Stimulated activated CD8-positive, alpha-beta memory T cell treated with anti-CD3 and anti-CD28 coated beads, Interleukin-12 subunit alpha, Interleukin-12 subunit beta, amount 100 ng/mL, for 4 hours (primary cell): Measurements from ENCODE around the gene MFAP2.

Source experiments
- DNase-seq: peaks from one replicate; pipeline ENCODE4 v3.0.0-alpha.2; 2020; ENCODE audit warnings: low read depth

MFAP2 gene, protein sequence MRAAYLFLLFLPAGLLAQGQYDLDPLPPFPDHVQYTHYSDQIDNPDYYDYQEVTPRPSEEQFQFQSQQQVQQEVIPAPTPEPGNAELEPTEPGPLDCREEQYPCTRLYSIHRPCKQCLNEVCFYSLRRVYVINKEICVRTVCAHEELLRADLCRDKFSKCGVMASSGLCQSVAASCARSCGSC

DNA sequence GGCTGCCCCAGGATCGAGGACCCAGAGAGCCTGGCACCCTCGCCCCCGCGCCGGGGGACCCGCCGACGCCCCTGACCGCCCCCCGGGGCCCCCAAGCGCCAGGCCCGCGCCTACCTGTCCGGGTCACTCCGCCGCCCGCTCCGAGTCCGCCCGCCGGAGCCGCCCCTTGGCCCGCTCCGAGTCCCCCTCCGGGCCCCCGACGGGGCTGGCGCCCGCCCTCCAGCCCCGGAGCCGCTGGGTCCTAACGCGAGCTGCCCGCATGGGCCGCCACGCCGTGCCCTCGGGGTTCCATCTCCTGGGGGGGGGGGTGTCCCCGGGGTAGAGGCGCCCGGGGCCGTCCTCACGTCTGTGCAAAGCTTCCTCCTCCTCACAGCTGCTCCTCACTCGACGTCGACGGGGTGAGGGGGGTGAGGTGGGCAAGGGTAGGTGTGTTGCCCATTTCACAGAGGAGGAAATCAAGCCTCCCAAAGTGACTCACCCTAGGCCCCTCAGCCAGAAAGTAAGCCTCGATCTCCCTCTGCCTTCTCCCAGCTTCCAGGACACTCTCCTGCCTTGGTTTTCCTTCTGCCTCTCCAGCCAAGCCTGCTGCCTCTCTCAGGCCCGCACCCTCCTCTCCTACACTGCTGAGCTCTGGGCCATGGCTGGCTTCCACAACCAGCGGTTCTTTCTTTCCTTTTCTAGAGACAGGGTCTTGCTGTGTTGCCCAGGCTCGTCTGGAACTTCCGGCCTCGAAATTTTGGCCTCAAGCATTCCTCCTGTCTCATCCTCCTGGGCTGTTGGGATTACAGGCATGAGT, at the start of gene MFAP2:
MFAP2 (minus strand) TSS at position 148 of the 796 bp plus-strand sequence. CDS start 2,347 bp downstream, outside the sequence.
- no peak for DNase-seq

DNA sequence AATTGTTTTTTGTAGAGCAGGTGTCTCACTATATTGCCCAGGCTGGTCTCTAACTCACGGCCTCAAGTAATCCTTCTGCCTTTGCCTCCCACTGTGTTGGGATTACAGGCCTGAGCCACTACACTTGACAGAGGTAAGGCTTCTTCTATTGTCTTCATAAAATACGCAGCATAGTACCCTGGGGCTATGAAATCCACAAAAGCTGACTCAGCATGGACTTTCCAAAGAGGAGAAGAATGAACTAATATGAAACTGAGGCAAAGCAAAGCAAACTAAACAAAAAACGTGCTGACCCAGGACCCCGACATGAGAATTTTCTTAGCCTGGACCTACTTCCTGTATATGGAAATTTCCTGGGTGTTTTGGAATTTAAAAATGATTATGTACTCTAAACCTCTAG, 49.8 kb upstream of the MFAP2 start:
- no peak for DNase-seq

DNA sequence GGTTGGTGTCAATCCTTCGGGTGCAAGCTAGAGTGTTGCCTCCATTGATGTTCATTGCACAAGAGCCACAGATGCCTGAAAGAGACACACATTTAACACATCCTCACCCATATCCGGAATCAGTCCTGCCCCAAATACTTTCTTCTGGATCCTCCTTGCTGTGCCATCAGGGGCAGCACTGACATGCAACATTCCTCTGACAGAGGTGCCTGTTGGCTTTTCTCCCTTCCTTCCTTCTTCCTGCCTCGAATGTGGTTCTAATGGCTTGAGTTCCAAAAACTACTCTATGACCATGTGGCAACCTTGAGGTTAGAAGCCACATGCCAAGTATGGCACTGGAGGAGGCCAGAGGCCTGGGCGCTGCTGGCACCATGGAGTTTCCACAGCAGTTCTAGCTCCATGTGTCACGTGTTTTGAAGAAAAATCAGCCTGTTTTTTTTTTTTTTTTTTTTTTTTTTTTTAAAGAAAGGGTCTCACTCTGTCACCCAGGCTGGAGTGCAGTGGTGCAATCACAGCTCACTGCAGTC, 48.3 kb upstream of the MFAP2 start:
- no peak for DNase-seq

DNA sequence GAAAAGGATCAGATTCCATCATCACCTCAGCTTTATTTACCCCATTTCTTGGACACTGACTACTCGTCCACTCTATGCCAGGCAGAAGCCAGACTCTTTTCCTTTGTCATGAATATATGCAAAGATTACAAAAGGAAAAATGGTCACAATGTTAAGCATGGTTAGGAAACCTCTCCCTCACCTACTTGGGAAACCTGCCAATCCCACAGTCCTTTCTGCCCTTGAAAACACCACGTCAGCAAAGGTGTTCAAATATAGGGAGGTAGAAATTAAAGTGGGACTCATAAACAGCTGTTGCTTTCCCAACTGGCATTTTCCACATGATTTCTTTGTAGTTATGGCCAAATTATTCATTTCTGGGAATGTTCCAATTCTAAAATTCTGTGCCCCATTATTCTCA, 47.5 kb upstream of the MFAP2 start:
- DNase-seq: no peak

DNA sequence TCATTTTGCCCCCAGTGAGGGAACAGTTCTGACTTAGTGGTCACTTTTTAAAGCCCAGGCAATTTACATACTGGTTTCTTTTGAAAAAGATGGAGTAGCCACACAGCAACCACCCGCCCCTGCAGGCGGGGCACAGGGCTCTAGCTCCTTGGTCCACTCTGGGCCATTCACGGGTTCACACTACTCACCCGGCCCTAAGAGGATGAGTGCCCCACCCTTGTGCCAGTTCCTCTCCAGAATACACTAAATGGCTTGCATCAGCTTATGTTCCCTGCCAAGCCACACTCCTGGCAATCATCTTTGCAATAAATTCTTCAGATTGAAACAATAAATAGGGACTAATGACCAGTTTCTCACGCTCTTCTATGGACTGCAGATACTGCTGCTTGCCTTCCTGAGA, 47.0 kb upstream of the MFAP2 start:
- DNase-seq: no peak

DNA sequence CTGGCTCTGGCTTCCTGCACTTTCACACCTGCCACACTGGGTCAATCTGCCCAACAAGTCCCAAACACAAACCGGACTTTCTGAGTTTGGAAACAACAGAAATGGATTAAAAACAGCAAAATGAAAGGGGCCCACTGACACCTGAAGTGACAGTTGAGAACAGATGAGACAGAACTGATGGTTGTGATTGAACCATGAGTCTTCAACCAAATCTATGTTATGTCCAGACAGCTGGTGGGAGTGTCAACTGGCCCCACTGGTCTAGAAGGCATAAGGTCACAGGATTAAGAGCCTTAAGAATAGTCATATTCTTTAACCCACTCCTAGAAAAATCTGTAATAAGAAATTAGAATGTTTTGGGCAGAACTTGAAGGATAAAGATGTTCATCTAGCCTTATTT, 44.3 kb upstream of the MFAP2 start:
- DNase-seq: no peak

DNA sequence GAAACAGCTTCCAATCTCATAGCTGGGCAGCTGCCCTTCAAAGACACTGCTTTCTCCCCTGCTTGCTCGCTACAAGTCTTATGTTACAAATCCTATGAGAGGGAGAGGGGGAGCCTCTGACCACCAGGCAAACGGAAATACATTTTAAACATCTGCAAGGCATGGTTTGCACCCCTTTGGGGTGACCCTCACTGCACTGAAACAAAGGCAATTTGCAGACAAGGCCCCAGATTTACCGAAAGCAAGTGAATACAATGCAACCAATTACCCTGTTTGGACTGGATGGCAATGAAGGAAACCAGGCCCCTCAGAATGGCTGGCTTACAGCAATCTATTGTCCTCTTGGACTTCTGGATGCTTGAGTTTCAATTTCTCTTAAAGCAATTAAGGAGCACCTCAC, 43.2 kb upstream of the MFAP2 start:
- DNase-seq: no peak

DNA sequence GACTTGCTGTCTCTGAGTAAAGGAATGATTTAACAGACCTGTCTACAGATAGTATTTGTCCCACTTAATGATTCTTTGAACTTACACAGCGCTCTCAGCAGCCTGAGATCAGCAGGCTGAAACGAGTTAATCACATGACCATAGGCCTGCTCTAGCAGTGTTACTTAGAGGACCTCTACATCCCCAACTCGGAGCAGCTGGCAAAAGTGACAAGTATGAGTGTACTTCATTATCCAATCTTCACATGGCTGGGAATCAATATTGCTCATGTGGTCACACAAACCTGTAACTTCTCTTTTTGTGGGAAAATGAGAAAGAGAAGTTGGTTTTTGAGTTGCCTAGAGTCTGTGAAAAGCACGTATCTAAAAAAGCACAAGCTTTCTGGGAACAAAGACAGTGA, 42.7 kb upstream of the MFAP2 start:
- no peak for DNase-seq

DNA sequence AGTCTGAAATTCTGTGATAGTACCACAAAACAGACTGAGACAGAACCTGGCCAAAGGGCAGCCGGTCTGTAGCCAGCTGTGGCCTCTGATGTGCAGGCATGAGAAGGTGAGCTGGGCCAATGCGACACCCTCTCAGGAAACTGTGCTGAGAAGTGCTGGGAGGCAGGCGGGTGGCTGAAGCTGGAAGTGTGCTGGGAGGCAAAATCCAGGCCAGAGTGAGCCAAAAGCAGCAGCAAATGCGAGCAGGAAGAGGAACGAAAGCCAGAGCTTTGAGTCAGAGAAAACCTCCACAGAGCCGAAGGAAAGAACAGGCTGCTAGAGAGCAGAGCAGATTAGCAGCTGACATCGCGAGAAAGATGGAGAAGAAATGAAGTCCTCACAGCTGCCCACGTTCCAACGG, 41.5 kb upstream of the MFAP2 start:
- no peak for DNase-seq

DNA sequence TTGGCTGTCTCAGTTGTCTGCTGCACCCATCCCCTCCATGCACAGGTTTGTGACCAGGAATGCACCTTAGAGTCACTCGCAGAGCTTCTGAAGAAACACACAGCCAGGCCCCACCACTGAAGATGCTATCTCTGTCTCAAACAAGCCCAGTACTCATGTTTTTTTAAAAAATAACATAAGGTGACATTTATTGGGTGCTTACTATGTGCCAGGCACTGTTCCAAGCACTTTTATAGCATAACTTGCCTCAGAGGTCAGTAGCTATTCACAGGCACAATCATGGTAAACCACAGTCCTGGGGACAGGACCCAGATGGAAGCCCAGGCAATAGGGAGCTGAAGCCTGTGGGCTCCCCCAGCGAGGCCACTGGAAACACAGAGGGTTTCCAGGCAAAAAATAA, 40.1 kb upstream of the MFAP2 start:
- DNase-seq: no peak

DNA sequence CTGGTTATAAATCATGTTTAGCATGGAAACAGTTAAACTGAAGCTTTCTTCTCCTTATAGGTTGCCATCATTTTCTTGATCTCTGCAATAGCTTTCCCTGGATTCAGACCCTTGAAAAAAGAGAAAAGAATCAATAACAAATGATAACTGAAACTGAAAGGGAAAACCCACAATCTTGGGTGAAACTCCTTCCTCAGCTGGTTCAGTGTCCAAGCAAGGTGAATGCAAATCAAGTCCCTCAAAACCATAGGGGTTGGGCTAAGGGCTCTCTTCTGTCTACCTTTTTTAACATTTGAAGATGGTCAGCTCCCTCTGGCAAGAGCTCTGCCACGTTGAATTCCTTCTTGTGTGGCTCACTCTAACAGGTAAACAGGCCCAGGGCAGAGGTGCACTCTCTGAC, 38.4 kb upstream of the MFAP2 start:
- no peak for DNase-seq

DNA sequence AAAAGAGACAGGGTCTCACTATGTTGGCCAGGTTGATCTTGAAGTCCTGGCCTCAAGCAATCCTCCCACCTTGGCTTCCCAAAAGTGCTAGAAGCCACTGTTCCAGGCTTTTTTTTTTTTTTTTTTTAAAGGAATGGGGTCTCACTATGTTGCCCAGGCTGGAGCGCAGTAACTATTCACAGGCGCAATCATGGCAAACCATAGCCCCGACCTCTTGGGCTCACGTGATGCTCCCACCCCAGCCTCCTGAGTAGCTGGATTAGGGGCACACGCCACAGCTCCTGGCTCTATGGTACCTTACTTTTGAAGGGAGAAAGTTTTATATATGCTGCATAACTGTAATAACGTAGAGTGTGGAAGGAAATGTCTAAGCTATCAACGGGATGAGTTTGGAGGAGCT, 37.0 kb upstream of the MFAP2 start:
- DNase-seq: no peak

DNA sequence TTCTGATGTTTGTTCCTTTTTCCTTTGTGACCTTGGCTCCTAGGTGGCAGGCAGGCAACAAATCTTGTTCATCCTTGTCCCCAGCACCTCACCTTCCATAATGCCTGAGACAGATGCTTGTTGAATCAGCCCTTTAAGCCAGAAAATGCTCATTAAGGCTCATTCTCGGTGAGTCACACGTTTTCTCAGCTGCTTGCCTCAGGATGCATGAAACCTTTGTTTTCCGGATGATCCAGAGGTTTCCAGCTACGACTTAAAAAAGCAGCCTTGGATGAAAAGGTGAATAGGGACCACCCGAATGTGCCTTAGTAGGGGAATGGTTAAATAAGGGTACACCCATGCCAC, 35.9 kb upstream of the MFAP2 start:
- no peak for DNase-seq

DNA sequence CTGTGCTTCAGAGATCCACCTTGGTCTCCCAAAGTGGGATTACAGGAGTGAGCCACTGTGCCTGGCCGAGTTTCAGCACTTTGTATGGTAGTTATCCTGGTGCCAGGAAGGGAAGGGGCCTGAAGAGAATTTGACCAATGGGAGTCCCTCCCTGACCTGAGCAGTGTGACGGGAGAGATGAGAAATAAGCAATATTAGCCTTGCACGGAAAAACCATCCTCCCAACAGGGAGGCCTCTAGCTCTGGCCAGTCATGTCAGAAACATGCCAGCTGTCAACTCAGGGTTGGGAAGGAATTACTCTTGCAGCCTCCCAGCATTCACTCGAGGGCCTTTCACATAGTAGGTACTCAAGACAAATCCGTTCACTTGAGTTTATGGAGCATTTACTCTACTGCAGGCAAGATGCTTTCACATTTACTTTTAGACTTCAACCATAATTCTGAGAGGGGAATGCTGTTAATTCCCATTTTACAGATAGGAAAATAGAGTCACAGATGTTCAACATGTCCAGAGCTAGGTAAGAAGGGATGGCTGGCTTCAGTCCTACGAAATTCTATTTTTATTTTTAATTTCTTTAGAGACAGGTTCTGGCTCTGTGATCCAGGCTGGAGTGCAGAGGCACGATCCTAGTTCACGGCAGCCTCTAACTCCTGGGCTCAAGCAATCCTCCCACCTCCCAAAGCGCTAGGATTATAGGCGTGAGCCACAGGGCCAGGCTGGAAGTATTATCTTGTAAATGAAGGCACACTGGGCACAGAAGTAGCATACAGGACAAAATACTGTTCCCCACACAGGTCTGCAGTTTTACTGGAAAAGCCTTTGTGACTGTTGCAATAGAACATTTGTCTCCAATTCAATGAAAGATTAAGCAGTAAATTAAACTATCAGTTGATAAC, 34.5 kb upstream of the MFAP2 start:
- DNase-seq: no peak

DNA sequence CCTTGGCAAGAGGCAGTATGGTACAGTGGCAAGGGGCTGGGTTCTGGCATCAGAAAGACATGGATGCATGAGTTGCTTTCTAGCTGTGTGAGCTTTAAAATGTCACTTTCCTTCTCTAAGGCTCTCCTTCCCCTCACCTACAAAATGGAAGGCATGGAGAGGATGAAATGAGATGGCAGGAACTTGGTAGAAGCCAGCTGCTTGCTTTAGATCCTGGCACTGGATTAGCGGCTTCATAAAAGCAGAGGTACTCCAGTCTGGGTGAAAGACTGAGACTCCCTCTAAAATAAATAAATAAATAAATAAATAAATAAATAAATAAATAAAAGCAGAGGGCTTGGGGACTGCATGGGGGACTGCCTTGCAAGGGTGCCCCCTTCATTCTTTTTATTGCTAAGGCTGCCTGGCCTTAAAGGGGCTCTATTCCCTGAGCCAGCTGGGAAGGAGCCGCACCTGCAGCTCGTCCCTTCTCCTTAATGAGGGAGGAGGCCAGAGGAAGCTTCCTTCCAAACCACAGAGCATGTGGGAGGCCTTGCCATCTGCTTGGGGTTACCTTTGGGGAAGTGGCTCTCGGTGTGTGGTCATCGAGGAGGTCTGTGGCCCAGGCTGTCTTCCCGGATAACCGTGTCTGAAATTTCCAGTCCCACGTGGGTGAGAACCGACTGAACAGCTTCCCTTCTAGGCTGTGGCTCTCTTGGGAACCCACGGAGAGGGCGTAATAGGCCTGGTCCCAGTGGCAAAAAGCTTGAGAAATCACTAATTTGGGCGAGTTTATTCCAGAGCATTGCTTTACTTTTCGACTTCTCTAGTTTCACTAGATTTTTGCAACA, 33.3 kb upstream of the MFAP2 start:
- no peak for DNase-seq

DNA sequence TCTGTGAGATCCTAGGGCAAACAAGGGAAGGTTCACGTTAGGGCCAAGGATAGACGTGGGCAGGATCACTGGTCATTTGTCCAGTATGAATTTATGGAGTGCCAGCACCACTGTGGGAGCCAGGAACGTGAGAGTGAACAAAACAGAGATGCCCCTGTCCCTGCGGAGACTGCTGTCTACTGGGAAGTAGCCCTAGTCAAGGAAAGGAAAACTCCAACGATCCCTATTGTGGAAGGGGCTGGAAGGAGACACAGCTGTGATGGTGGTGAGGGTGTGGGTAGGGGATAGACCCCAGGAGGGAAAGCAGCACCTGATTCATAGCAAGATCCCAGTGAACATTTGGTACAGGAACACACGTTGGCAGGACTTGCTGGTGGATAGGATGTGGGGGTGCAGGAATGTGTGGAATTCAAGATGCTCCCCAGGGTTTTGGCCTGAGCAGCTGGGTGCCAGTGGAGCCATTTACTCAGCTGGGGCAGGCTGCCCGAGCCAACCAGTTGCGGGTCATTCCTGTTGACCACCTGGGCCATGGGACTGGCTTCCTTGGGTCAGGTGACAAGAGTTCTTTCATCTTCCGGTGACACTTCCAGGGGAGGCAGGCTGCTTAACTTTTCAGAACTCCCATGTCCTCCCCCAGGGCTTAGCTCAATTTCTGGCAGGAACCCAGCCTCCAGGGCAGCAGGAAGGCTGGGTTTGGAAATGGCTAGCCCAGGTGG, 32.5 kb upstream of the MFAP2 start:
- DNase-seq: no peak

DNA sequence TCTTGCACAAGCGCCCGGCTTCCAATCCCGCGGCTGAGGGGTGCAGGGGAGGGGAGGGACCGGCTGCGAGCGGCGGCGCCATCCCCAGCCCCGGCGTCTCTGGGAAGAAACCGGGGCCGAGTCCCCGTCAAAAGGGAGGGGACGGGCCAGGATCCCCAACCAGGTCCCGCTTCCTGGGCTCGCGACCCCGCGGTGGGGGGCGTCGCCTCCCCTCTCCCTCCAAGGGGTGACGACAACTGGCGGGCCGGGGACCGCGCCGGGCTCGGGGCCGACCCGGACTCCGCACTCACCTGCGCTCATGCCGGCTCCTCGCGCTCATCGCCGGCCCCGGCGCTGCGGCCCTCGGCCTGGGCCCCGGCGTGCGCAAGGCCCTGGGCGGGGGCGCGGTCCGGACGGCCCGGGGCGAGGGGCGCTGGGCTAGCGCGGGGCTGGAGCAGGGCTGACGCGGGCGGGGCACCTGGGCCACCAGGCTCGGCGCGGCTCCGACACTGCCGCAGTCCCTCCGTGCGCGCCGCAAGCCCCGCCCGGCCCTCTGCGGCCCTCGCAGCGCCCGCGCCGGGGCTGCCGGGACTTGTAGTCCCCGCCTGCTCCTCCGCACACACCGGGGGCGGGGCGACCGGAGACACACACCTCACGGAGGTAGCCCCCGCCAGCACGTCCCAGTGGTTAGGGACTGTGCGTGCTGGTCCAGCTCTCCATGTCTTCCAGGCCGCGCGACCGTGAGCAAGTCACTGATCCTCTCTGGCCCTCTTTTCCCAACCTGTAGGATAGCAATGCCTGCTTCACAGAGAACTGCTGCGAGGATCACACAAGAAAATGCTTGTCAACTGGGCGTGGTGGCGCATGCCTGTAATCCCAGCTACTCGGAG, 31.3 kb upstream of the MFAP2 start, which contains the start of gene ATP13A2:
ATP13A2 (minus strand) TSS at position 490 of the 869 bp plus-strand sequence; CDS start at position 300, 190 bp downstream.
- peak; percentile 79 for DNase-seq

DNA sequence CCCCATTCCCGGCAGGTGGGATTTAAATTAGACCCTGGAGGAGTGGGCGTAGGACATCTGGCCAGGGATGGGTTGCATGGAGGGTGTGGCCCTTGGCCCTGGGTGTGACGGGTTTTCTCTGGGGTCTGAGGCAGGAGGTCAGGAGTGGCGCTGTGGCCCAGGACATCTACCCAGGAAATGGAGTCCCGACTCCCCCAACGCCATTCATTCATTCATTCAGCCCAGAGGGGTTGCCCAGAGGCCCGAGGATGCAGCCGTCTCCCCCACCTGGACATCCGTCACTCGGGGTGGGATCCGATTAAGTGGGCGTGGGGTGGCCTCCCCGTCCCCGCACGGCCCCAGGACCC, 30.6 kb upstream of the MFAP2 start:
- DNase-seq: no peak

DNA sequence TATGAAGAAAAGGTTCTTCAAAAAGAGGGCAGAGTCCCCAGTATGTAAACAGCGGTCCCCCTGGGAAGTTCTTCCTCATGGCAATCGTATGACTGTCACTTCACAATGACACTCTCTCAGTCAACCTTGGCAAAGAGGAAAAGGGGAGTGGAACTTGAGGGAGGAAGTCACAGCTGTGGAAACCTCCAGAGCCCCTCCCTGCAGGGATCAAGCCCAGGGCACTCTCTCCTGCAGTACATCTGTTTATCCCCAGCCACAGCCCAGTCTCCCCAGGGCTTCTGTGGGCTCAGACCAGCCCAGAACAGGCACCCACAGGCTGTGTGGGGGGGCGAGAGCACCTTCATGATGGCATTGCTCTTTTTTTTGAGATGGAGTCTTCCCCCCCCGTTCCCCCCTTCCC, 29.3 kb upstream of the MFAP2 start:
- DNase-seq: no peak

DNA sequence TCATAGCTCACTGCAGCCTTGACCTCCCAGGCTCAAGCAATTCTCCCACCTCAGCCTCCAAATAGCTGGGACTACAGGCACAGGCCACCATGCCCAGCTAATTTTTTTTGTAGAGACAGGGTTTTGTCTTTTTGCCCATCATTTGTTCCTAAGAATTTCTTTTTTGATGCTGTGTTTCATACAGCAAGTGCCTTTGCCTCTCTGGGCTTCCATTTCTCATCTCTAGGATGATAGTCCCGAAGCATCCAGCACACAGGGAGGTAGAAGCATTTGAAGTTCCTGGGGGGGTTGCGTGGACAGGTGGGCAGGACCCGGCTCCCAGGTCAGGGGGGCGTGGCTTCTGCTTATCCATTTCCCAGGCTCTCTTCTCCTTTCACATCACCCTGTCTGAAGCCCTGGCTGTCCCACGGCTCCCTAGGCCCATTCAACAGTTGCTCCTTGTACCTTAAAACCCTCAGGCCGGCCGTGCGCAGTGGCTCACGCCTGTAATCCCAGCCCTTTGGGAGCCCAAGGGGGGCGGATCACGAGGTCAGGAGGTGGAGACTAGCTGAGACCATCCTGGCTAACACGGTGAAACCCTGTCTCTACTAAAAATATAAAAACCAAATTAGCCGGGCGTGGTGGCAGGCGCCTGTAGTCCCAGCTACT, 27.9 kb upstream of the MFAP2 start:
- DNase-seq: no peak
